ENCODE results near the gene CCDC47. TPM values are rescaled to one million over a fixed set of nuclear protein-coding genes. Genes with fewer than 3 reads are reported as not detected.

The CCDC47 gene
- total RNA-seq, 1 experiment from 2014 or later = 70.9 TPM

DNA sequence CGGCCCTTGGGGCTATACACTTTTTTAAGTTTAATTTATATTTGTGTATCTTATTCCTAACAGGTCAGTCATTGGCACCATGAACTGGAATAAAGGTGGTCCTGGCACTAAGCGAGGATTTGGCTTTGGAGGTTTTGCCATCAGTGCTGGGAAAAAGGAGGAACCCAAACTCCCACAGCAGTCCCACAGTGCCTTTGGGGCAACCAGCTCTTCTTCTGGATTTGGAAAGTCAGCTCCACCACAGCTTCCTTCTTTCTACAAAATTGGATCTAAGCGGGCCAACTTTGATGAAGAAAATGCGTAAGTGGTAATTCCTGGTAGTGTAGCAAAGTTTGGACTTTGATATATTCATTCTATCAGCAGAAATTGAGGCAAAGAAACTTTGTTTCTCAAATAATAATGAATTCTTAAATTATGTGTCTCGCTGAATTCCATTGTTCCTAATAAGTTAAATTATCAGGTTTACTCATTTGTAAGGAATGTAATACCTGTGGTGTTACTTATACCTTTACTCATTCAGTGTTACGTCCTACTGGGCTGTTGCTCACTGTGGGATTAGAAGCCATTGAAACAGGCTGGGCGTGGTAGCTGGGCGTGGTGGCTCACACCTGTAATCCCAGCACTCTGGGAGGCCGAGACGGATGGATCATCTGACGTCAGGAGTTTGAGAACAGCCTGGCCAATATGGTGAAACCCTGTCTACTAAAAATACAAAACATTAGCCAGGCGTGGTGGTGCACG lies 13.7 kb upstream of the CCDC47 start:
- ATAC-seq = no peak
- Mint-ChIP-seq H3K9me3 (no peaks in the 10 kb centered on the region), H3K27me3 (ENCODE audit: low read depth) (no peaks in the 10 kb centered on the region), H3K4me3 (no peak overlapping the region), H3K27ac (no peak overlapping the region), H3K4me1 (no peaks in the 10 kb centered on the region), H3K36me3 (peaks cover 25% of the 10 kb centered on the region)
- ChIA-PET POLR2A (no interaction called here), CTCF (no interaction called here)
- TF ChIP-seq, protein P1, sequence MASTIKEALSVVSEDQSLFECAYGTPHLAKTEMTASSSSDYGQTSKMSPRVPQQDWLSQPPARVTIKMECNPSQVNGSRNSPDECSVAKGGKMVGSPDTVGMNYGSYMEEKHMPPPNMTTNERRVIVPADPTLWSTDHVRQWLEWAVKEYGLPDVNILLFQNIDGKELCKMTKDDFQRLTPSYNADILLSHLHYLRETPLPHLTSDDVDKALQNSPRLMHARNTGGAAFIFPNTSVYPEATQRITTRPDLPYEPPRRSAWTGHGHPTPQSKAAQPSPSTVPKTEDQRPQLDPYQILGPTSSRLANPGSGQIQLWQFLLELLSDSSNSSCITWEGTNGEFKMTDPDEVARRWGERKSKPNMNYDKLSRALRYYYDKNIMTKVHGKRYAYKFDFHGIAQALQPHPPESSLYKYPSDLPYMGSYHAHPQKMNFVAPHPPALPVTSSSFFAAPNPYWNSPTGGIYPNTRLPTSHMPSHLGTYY (CRISPR knock-in tag; IDR thresholded peaks at IDR 0.05) = no peak
- no peak for TF ChIP-seq FOXJ3 (CRISPR knock-in tag; IDR thresholded peaks at IDR 0.05; ENCODE audit: borderline replicate concordance)
- no peak for TF ChIP-seq PRRX2 (CRISPR knock-in tag; IDR thresholded peaks at IDR 0.05)
- no peak for TF ChIP-seq CREB1 (CRISPR knock-in tag; IDR thresholded peaks at IDR 0.05)
- TF ChIP-seq, protein P2, sequence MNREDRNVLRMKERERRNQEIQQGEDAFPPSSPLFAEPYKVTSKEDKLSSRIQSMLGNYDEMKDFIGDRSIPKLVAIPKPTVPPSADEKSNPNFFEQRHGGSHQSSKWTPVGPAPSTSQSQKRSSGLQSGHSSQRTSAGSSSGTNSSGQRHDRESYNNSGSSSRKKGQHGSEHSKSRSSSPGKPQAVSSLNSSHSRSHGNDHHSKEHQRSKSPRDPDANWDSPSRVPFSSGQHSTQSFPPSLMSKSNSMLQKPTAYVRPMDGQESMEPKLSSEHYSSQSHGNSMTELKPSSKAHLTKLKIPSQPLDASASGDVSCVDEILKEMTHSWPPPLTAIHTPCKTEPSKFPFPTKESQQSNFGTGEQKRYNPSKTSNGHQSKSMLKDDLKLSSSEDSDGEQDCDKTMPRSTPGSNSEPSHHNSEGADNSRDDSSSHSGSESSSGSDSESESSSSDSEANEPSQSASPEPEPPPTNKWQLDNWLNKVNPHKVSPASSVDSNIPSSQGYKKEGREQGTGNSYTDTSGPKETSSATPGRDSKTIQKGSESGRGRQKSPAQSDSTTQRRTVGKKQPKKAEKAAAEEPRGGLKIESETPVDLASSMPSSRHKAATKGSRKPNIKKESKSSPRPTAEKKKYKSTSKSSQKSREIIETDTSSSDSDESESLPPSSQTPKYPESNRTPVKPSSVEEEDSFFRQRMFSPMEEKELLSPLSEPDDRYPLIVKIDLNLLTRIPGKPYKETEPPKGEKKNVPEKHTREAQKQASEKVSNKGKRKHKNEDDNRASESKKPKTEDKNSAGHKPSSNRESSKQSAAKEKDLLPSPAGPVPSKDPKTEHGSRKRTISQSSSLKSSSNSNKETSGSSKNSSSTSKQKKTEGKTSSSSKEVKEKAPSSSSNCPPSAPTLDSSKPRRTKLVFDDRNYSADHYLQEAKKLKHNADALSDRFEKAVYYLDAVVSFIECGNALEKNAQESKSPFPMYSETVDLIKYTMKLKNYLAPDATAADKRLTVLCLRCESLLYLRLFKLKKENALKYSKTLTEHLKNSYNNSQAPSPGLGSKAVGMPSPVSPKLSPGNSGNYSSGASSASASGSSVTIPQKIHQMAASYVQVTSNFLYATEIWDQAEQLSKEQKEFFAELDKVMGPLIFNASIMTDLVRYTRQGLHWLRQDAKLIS (CRISPR knock-in tag; IDR thresholded peaks at IDR 0.05; ENCODE audit: borderline replicate concordance) = no peak
- no peak for TF ChIP-seq NFATC4 (CRISPR knock-in tag; IDR thresholded peaks at IDR 0.05)
- TF ChIP-seq, protein P3, sequence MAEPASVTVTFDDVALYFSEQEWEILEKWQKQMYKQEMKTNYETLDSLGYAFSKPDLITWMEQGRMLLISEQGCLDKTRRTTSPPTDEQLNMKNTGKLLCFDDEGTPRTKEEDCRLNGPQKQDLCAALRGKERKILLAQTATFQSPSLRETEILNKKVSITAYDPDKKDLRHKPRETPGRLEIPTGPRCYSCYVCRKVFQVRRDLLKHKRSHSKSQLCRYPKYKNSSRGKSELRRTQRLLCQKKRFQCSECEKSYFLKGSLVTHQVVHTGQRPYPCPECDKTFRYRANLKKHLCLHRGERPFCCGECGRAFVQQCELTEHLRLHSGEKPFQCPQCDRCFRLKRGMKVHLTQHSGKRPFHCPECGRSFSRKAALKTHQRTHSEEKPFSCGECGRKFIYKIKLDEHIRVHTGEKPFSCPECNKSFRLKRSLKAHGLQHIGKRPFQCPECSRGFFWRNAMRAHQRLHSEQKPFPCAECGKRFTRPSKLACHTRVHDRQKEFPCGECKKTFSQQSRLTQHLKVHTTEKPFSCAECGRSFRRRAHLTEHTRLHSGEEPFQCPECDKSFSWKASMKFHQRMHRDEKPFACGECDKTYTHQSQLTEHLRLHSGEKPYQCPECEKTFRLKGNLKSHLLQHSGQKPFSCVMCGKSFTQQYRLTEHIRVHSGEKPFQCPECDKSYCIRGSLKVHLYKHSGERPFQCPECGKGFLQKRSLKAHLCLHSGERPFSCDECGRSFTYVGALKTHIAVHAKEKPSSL (CRISPR knock-in tag; conservative IDR thresholded peaks at IDR 0.05) = no peak
- DNase-seq (ENCODE audit: low spot score) = no peak

DNA sequence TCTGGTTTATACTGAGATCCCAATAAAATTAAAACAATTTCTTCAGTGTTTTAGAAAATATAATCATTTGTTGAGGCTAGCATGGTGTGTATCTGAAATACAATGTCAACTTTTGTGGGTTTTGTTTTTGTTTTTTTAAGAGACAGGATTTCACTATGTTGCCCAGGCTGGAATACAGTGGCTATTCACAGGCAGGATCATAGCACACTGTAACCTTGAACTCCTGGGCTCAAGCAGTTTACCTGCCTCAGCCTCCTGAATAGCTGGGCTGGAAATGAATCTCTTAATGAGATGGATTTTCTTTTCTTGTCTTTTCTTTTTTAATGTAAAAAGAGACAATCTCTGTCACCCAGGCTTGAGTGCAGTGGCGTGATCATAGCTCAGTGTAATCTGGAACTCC lies 12.7 kb upstream of the CCDC47 start:
- H3K27me3 Mint-ChIP-seq (ENCODE audit: low read depth) = no peaks in the 10 kb centered on the region

DNA sequence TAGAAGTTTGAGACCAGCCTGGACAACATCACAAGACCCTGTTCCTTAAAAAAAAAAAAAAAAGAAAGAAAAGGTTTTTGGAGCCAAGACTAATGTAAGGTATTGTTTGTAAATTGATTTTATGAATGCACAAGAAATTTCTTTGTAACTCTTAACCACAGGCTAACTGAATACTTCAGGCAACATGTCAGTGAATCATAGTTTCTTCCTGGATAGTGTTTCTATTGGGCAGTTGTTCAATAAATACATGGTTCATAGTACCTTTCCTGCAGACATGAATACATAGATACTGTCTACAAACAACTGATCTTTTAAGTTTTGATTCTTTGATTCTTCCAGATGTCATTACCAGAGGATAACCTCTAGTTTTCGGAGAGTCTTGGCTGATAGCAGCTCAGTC lies 12.2 kb upstream of the CCDC47 start:
- TF ChIP-seq, protein P4, sequence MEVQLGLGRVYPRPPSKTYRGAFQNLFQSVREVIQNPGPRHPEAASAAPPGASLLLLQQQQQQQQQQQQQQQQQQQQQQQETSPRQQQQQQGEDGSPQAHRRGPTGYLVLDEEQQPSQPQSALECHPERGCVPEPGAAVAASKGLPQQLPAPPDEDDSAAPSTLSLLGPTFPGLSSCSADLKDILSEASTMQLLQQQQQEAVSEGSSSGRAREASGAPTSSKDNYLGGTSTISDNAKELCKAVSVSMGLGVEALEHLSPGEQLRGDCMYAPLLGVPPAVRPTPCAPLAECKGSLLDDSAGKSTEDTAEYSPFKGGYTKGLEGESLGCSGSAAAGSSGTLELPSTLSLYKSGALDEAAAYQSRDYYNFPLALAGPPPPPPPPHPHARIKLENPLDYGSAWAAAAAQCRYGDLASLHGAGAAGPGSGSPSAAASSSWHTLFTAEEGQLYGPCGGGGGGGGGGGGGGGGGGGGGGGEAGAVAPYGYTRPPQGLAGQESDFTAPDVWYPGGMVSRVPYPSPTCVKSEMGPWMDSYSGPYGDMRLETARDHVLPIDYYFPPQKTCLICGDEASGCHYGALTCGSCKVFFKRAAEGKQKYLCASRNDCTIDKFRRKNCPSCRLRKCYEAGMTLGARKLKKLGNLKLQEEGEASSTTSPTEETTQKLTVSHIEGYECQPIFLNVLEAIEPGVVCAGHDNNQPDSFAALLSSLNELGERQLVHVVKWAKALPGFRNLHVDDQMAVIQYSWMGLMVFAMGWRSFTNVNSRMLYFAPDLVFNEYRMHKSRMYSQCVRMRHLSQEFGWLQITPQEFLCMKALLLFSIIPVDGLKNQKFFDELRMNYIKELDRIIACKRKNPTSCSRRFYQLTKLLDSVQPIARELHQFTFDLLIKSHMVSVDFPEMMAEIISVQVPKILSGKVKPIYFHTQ (CRISPR knock-in tag; IDR thresholded peaks at IDR 0.05) = no peak
- no peaks in the 10 kb centered on the region for H3K27me3 Mint-ChIP-seq (ENCODE audit: low read depth)
- no peak overlapping the region for H3K27ac Mint-ChIP-seq
- no peak overlapping the region for H3K4me3 Mint-ChIP-seq
- H3K9me3 Mint-ChIP-seq = no peaks in the 10 kb centered on the region
- peaks cover 23% of the 10 kb centered on the region for H3K36me3 Mint-ChIP-seq
- POLR2A ChIA-PET = no interaction called here
- no peak for ATAC-seq
- no peak for DNase-seq (ENCODE audit: low spot score)
- CTCF ChIA-PET = no interaction called here
- no peaks in the 10 kb centered on the region for H3K4me1 Mint-ChIP-seq

More for the DNA sequence above, 12.7 kb upstream of the CCDC47 start:
- no peak overlapping the region for H3K4me3 Mint-ChIP-seq
- POLR2A ChIA-PET = no interaction called here
- no peak overlapping the region for H3K27ac Mint-ChIP-seq
- ATAC-seq (no peak), DNase-seq (ENCODE audit: low spot score) (no peak)
- H3K36me3 Mint-ChIP-seq = peaks cover 23% of the 10 kb centered on the region
- CTCF ChIA-PET = no interaction called here
- no peaks in the 10 kb centered on the region for H3K4me1 Mint-ChIP-seq
- TF ChIP-seq TCF7 (CRISPR knock-in tag; IDR thresholded peaks at IDR 0.05; ENCODE audit: low read depth) = no peak
- TF ChIP-seq, protein P5, sequence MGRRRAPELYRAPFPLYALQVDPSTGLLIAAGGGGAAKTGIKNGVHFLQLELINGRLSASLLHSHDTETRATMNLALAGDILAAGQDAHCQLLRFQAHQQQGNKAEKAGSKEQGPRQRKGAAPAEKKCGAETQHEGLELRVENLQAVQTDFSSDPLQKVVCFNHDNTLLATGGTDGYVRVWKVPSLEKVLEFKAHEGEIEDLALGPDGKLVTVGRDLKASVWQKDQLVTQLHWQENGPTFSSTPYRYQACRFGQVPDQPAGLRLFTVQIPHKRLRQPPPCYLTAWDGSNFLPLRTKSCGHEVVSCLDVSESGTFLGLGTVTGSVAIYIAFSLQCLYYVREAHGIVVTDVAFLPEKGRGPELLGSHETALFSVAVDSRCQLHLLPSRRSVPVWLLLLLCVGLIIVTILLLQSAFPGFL (CRISPR knock-in tag; IDR thresholded peaks at IDR 0.05; ENCODE audit: borderline replicate concordance) = no peak
- no peaks in the 10 kb centered on the region for H3K9me3 Mint-ChIP-seq
